HuH-7 (cell line): ENCODE data around the gene ZNF546.
"Not testable (repeated sequence)": the region's sequence is repeated elsewhere in the genome, so short reads cannot be mapped to it uniquely, and the experiment has no call there.

Experiments
- DNase-seq: peaks from one replicate; pipeline ENCODE4 v3.0.0; 2011; ENCODE audit warnings: low spot score

Gene ZNF546

GRCh38 chr19:39986643-39987042 is 10.2 kb upstream of the ZNF546 start:
- DNase-seq = no peak

GRCh38 chr19:39987167-39987566 is 9.7 kb upstream of the ZNF546 start:
- DNase-seq = no peak

- DNase-seq = no peak
These were observed 9.3 kb upstream of the ZNF546 start for GRCh38 chr19:39987596-39987995.

GRCh38 chr19:39993605-39994004 is 3.3 kb upstream of the ZNF546 start:
- no peak for DNase-seq

- DNase-seq = no peak
These were observed 2.5 kb upstream of the ZNF546 start for GRCh38 chr19:39994361-39994760.

GRCh38 chr19:39995794-39996193 is 1.1 kb upstream of the ZNF546 start:
- no peak for DNase-seq

- peak; percentile 28 for DNase-seq
These were observed 546 bp upstream of the ZNF546 start for GRCh38 chr19:39996218-39996810.

- no peak for DNase-seq
These were observed 867 bp downstream of the ZNF546 start for GRCh38 chr19:39997638-39998216.

GRCh38 chr19:39998501-39998900 is 1.6 kb downstream of the ZNF546 start:
- DNase-seq = no peak

- DNase-seq = no peak
These were observed 8.9 kb downstream of the ZNF546 start for GRCh38 chr19:40005691-40006272.

- DNase-seq = no peak
These were observed 9.4 kb downstream of the ZNF546 start for GRCh38 chr19:40006273-40006691.

GRCh38 chr19:40009674-40010073 is 12.8 kb downstream of the ZNF546 start:
- DNase-seq = no peak

GRCh38 chr19:40013991-40014390 is 17.1 kb downstream of the ZNF546 start:
- DNase-seq = no peak

- DNase-seq = no peak
These were observed 27.1 kb downstream of the ZNF546 start for GRCh38 chr19:40023969-40024368.

GRCh38 chr19:40025938-40026596 is 29.2 kb downstream of the ZNF546 start:
- no peak for DNase-seq

GRCh38 chr19:40026597-40026970 is 29.7 kb downstream of the ZNF546 start:
- DNase-seq = no peak

GRCh38 chr19:40033989-40034560 is 37.2 kb downstream of the ZNF546 start:
- DNase-seq = no peak

- DNase-seq = no peak
These were observed 39.1 kb downstream of the ZNF546 start for GRCh38 chr19:40035996-40036395.

GRCh38 chr19:40038047-40038446 is 41.2 kb downstream of the ZNF546 start:
- not testable (repeated sequence) for DNase-seq

- DNase-seq = not testable (repeated sequence)
These were observed 44.9 kb downstream of the ZNF546 start for GRCh38 chr19:40041718-40042117.

- DNase-seq = no peak
These were observed 56.6 kb downstream of the ZNF546 start for GRCh38 chr19:40053491-40053890.

GRCh38 chr19:40054632-40055031 is 57.8 kb downstream of the ZNF546 start:
- no peak for DNase-seq

- no peak for DNase-seq
These were observed 58.2 kb downstream of the ZNF546 start for GRCh38 chr19:40055049-40055448.
